GM12864 (cell line): ENCODE data around the gene SIL1.

Experiments
- DNase-seq: peaks from one replicate; pipeline ENCODE4 v3.0.0-alpha.2; 2011; ENCODE audit warnings: low read depth
- H3K4me3 ChIP-seq: 2 replicates; pipeline ENCODE4 v1.5.1; 2011; ENCODE audit warnings: mild to moderate bottlenecking, low read depth, low read length, control low read depth
- TF ChIP-seq, protein P1 (sequence below): IDR thresholded peaks from 2 replicates; pipeline ENCODE4 v1.5.1; 2011; ENCODE audit warnings: low read depth, mild to moderate bottlenecking, moderate library complexity, low read length, control low read depth, inconsistent platforms; ENCODE audit errors: missing control alignments

SIL1 gene

DNA sequence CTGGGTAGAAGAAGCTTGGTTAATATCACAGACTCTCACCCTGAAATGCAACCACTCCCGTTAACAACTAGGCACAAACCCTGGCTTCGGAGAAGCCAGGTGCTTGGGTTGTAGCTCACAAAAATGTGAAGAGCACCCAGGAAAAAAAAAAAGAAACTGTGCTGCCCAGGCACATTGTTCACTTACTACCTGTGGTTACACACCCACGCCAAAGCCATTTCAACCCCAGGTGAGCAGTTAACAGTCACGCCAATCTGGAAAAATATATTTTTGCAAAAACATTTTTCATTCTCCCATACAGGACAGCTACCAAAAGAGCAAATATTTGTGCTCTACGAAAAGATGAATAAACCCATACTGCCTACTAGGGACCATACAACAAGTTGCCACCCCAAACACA lies 49.2 kb downstream of the SIL1 start:
- H3K4me3 ChIP-seq: no peak overlapping the region
- DNase-seq: no peak
- TF ChIP-seq, protein P1, sequence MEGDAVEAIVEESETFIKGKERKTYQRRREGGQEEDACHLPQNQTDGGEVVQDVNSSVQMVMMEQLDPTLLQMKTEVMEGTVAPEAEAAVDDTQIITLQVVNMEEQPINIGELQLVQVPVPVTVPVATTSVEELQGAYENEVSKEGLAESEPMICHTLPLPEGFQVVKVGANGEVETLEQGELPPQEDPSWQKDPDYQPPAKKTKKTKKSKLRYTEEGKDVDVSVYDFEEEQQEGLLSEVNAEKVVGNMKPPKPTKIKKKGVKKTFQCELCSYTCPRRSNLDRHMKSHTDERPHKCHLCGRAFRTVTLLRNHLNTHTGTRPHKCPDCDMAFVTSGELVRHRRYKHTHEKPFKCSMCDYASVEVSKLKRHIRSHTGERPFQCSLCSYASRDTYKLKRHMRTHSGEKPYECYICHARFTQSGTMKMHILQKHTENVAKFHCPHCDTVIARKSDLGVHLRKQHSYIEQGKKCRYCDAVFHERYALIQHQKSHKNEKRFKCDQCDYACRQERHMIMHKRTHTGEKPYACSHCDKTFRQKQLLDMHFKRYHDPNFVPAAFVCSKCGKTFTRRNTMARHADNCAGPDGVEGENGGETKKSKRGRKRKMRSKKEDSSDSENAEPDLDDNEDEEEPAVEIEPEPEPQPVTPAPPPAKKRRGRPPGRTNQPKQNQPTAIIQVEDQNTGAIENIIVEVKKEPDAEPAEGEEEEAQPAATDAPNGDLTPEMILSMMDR: no peak

- no peak for DNase-seq
- TF ChIP-seq, protein P1: no peak
- H3K4me3 ChIP-seq: no peak overlapping the region
Measured at GRCh38 chr5:139148306-139148705, 49.9 kb downstream of the SIL1 start.

- TF ChIP-seq, protein P1: no peak
- DNase-seq: no peak
- H3K4me3 ChIP-seq: no peak overlapping the region
Measured at GRCh38 chr5:139147483-139148087, 50.6 kb downstream of the SIL1 start.

GRCh38 chr5:139146809-139147482 lies 51.2 kb downstream of the SIL1 start:
- H3K4me3 ChIP-seq: no peak overlapping the region
- TF ChIP-seq, protein P1: no peak
- DNase-seq: no peak

DNA sequence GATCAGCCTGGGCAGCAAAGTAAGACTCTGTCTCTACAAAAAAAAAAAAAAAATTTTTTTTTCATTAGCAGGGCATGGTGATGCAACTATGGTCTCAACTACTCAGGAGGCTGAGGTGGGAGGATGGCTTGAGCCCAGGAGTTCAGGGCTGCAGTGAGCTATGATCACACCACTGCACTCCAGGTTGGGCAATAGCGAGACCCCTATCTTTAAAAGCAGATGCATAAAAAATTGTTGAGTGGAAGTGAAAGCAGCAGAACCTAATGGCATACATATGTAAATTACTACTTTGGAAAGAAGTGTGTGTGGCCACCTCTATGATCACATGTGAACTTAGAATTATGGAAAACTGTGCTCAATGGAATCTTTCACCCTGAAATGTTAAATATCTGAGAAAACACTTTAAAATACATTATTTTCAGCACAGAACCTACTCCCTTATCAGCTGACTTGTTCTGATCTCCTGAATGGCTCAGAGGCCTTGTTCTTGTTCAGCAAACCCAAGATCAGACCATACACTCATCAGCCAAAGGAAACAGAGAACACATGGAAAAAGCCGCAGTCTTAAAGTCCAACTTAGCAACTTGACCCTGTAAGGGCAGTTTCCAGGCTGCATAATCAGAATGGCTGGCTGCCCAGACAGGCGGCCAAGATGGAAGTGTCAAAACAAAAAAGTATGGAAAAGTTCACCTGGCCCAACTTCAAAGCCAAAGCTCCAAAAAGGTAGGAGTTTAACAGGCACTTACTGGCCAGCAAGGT lies 56.5 kb downstream of the SIL1 start:
- DNase-seq: no peak
- H3K4me3 ChIP-seq: no peak overlapping the region
- TF ChIP-seq, protein P1: no peak

- no peak for DNase-seq
- H3K4me3 ChIP-seq: no peak overlapping the region
- TF ChIP-seq, protein P1: no peak
Measured at GRCh38 chr5:139140591-139141071, 57.5 kb downstream of the SIL1 start.
